DND-41 (cell line): ENCODE measurements around the gene PROSER2.

Source experiments
- ATAC-seq: fragments of 200-7000 bp; cut with Tn5 transposase; 3 replicates; pipeline ENCODE4 v1.9.1; 2021; ENCODE audit warnings: low read depth; ENCODE audit not compliant: insufficient read depth
- DNase-seq: peaks from one replicate; pipeline ENCODE4 v3.0.0-alpha.2; 2020
- H2AFZ ChIP-seq: 2 replicates; pipeline ENCODE4 v1.6.0; 2012; ENCODE audit warnings: low read depth, low read length
- H3K27ac ChIP-seq: 2 replicates; pipeline ENCODE4 v1.5.1; 2012; ENCODE audit warnings: low read length, inconsistent platforms
- H3K27me3 ChIP-seq: fragments of 200-600 bp; sonication (generic); 2 replicates; pipeline ENCODE4 v1.6.0; 2012; ENCODE audit warnings: low read length, mild to moderate bottlenecking, inconsistent platforms; ENCODE audit not compliant: insufficient read depth, poor library complexity
- H3K36me3 ChIP-seq: 2 replicates; pipeline ENCODE4 v1.5.1; 2012; ENCODE audit warnings: low read length, inconsistent platforms; ENCODE audit not compliant: insufficient read depth
- H3K4me1 ChIP-seq: 2 replicates; pipeline ENCODE4 v1.5.1; 2012; ENCODE audit warnings: mild to moderate bottlenecking, low read length; ENCODE audit not compliant: insufficient read depth
- H3K4me2 ChIP-seq: 2 replicates; pipeline ENCODE4 v1.6.0; 2012; ENCODE audit warnings: mild to moderate bottlenecking, moderate library complexity, low read length, inconsistent platforms; ENCODE audit not compliant: insufficient read depth
- H3K4me3 ChIP-seq, 2 experiments: fragments of 200-600 bp in 1 of 2; shearing (Covaris generic) in 1 of 2; 2 replicates each; pipeline ENCODE4 v1.5.1; 2012 to 2016; ENCODE audit warnings: inconsistent platforms in 2 of 2, low read length in 2 of 2, mild to moderate bottlenecking in 2 of 2, low read depth in 1 of 2, moderate library complexity in 1 of 2
- H3K79me2 ChIP-seq: 2 replicates; pipeline ENCODE4 v1.6.0; 2012; ENCODE audit warnings: low read length, inconsistent platforms; ENCODE audit not compliant: insufficient read depth
- H3K9ac ChIP-seq: 2 replicates; pipeline ENCODE4 v1.6.0; 2012; ENCODE audit warnings: low read depth, mild to moderate bottlenecking, inconsistent platforms, low read length, moderate library complexity
- H3K9me3 ChIP-seq: 2 replicates; pipeline ENCODE4 v1.5.1; 2012; ENCODE audit warnings: low read length, moderate library complexity, mild to moderate bottlenecking, inconsistent platforms; ENCODE audit not compliant: insufficient read depth, severe bottlenecking
- H4K20me1 ChIP-seq: 2 replicates; pipeline ENCODE4 v1.6.0; 2012; ENCODE audit warnings: low read length; ENCODE audit not compliant: insufficient read depth
- EZH2 ChIP-seq: IDR thresholded peaks from 3 replicates; pipeline ENCODE4 v1.6.1; 2012; ENCODE audit warnings: borderline replicate concordance, low read depth, mild to moderate bottlenecking, moderate library complexity, low read length, inconsistent platforms; ENCODE audit not compliant: severe bottlenecking
- TF ChIP-seq, protein P1 (sequence below): IDR thresholded peaks from 2 replicates; pipeline ENCODE4 v1.5.1; 2012; ENCODE audit warnings: borderline replicate concordance, low read length, moderate library complexity, mild to moderate bottlenecking; ENCODE audit not compliant: poor library complexity, severe bottlenecking; ENCODE audit errors: extremely low read depth

The PROSER2 gene, protein sequence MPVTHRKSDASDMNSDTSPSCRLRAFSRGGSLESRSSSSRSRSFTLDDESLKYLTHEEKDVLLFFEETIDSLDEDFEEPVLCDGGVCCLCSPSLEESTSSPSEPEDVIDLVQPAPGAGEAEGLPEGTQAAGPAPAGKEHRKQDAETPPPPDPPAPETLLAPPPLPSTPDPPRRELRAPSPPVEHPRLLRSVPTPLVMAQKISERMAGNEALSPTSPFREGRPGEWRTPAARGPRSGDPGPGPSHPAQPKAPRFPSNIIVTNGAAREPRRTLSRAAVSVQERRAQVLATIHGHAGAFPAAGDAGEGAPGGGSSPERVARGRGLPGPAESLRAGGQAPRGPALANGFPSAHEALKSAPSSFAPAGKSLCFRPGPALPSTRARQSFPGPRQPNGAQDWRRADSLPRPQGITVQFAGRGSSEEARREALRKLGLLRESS

DNA sequence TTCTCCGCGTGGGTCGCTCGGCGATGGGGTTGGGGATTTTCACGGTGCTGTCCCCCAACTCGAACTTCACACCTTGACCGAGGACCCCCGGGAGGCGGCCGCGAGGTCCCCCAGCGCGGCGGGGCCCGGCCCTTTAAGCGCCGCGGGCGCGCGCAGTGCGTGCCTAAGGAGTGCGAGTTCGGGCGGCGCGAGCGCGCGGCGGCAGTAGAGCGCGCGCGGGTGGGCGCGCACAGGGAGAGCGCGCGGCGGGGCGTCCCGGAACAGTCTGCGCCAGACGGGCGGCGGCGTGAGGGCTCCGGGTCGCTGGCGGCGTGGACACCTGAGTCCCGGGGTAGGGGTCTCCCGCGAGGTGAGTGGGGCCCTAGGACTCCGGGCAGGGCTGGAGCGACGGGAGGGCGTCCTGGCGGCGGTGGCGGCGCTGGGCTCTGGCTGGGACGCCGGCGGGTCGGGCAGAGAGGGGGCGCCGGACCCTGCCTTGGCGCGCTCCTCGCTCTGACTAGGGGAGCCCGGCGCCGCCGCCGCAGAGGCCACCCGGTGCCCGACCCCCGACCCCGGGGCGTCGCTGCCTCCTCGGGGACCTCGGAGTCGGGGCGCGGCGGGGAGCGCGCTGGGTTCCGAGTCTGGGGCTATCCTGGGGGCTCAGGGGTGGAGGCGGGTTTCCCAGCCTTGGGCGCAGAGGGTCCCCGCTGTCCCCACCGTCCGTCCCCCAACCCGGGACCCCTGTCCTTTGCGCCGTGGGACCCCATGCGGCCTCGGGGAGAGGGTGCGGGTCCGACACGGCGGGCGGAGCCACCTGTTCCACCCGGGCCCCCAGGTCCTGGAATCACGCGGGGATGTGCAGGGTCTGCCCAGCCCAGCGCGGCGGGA, at the start of gene PROSER2:
Gene PROSER2 (plus strand): TSS at position 235 of the 867 bp plus-strand sequence. CDS start 28,722 bp downstream, outside the sequence.
- no peaks in the 10 kb centered on the region for H3K36me3 ChIP-seq
- H3K27me3 ChIP-seq = peaks cover 47% of the 10 kb centered on the region
- no peaks in the 10 kb centered on the region for H3K79me2 ChIP-seq
- peak within 1 kb of the TSS in 1 of 2 experiments; percentile 50; a peak in 2 of 4 replicates for H3K4me3 ChIP-seq
- H3K9me3 ChIP-seq = no peaks in the 10 kb centered on the region
- H3K4me2 ChIP-seq = peak within 1 kb of the TSS; percentile 55
- H3K4me1 ChIP-seq = peaks cover 13% of the 10 kb centered on the region
- H4K20me1 ChIP-seq = 0 out of 2 replicates have a peak, but pooled peaks cover 2% of the 10 kb centered on the region
- H2AFZ ChIP-seq = peak within 1 kb of the TSS; percentile 45; the same call in 1 of the 2 replicates
- peak; percentile 92 for TF ChIP-seq EZH2
- TF ChIP-seq, protein P1, sequence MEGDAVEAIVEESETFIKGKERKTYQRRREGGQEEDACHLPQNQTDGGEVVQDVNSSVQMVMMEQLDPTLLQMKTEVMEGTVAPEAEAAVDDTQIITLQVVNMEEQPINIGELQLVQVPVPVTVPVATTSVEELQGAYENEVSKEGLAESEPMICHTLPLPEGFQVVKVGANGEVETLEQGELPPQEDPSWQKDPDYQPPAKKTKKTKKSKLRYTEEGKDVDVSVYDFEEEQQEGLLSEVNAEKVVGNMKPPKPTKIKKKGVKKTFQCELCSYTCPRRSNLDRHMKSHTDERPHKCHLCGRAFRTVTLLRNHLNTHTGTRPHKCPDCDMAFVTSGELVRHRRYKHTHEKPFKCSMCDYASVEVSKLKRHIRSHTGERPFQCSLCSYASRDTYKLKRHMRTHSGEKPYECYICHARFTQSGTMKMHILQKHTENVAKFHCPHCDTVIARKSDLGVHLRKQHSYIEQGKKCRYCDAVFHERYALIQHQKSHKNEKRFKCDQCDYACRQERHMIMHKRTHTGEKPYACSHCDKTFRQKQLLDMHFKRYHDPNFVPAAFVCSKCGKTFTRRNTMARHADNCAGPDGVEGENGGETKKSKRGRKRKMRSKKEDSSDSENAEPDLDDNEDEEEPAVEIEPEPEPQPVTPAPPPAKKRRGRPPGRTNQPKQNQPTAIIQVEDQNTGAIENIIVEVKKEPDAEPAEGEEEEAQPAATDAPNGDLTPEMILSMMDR = no peak
- no peak within 1 kb of the TSS for H3K27ac ChIP-seq
- DNase-seq = peak; percentile 22
- peak within 1 kb of the TSS; percentile 26; the same call in 1 of the 2 replicates for H3K9ac ChIP-seq
- peak; percentile 73 for ATAC-seq

DNA sequence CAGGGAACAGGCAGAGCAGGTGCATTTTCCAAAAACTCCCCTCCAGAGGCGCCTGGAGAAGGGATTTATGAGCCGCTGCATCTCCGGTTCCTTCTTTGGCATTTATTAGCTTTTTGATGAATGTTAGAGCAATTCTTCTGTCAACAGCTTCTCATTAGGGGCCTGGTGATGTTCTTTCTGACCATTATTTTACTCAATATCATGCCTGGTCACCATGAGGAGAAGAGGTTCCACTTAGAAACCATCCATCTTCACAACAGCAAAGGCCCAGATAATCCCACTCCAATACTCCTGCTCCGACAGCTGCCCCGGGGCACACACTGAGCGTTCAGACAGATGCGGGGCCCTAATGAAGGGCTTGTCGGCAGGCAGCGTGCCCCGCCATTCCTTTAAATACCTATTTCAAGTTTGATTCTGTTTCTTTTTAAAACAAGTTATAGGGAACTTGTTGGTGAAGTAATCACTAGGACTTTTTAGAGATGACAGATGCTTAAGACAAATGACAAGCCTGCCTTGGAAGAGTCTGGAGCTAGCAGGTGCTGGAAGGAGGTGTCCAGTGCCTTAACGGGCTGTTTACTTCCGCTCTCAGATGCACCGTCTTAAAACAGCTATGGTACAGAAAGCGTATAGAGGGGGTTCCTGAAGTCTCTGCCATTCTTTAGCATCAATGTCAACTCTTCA, 49.3 kb upstream of the PROSER2 start:
- no peaks in the 10 kb centered on the region for H3K79me2 ChIP-seq
- DNase-seq (no peak), ATAC-seq (no peak)
- peaks cover 5% of the 10 kb centered on the region for H3K27me3 ChIP-seq
- TF ChIP-seq EZH2 = no peak
- TF ChIP-seq, protein P1 = no peak
- no peak overlapping the region for H2AFZ ChIP-seq
- no peak overlapping the region for H3K27ac ChIP-seq
- H3K4me3 ChIP-seq = no peak overlapping the region
- no peak overlapping the region for H3K9ac ChIP-seq
- no peaks in the 10 kb centered on the region for H3K4me1 ChIP-seq
- no peaks in the 10 kb centered on the region for H3K9me3 ChIP-seq
- H3K4me2 ChIP-seq = no peak overlapping the region
- H4K20me1 ChIP-seq = no peaks in the 10 kb centered on the region
- H3K36me3 ChIP-seq = no peaks in the 10 kb centered on the region

DNA sequence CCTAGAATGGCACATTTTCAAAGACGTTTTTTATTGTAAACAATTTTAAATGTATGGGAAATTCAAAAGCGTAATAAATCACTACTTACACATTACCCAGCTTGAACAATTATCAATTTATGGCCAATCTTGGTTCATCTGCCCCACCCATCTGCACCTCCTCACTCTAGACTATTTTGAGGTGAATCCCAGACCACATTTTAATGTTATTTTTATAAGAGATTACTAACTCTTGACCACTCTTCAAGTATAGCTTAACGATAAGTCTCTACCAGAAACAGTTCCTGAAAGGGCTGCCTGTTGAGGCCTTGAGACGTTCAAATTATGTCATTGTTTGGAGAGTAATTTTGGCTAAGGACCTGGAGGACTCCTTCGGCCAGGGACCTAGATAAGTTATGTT, 47.7 kb upstream of the PROSER2 start:
- no peak for DNase-seq
- Histone ChIP-seq H3K9me3 (no peaks in the 10 kb centered on the region), H2AFZ (no peak overlapping the region), H4K20me1 (no peaks in the 10 kb centered on the region), H3K4me3 (no peak overlapping the region), H3K27ac (no peak overlapping the region), H3K9ac (no peak overlapping the region), H3K27me3 (peaks cover 5% of the 10 kb centered on the region), H3K4me1 (no peaks in the 10 kb centered on the region), H3K79me2 (no peaks in the 10 kb centered on the region), H3K36me3 (no peaks in the 10 kb centered on the region), H3K4me2 (no peak overlapping the region)
- no peak for ATAC-seq
- TF ChIP-seq, protein P1 = no peak
- TF ChIP-seq EZH2 = no peak
